ENCODE measurements around the gene CCDC57. TPM values are rescaled to one million over a fixed set of nuclear protein-coding genes. Genes with fewer than 3 reads are reported as not detected.

Gene CCDC57
- total RNA-seq, 1 donor from 2014 or later = 92.1 TPM

DNA sequence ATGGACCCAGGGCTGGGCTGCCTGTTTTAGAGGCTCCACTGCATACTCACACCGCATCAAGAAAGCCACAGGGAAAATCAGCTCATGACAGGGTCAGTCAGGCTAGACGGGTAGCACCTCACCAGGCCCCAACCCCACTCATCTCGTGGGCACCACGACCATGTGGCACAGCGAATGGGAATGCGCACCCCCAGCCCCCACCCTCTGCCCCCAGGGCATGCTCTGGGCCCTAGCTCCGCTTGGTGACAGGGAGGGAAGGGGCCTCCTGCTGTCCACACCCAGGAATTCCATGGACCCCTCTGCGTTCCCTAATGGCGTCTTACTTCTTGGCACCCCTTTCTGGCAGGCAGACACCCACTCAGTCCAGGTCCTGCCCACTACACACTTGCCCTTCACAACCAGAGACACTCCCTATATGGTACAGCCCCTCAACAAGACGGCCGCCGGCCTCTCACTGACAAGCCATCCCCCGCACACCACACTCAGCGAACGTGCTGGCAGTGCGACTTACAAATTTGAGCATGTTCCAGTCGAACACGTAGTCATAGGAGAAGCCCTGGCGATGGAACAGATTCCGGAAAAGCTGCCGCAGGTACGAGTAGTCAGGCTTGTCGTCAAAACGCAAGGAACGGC lies 38.3 kb upstream of the CCDC57 start:
- Mint-ChIP-seq H3K9me3 (no peaks in the 10 kb centered on the region), H3K4me1 (peaks cover 5% of the 10 kb centered on the region), H3K27ac (peak overlapping the region; percentile 39), H3K36me3 (peaks cover 42% of the 10 kb centered on the region), H3K4me3 (no peak overlapping the region), H3K27me3 (ENCODE audit: low read depth) (no peaks in the 10 kb centered on the region)
- TF ChIP-seq, protein P1, sequence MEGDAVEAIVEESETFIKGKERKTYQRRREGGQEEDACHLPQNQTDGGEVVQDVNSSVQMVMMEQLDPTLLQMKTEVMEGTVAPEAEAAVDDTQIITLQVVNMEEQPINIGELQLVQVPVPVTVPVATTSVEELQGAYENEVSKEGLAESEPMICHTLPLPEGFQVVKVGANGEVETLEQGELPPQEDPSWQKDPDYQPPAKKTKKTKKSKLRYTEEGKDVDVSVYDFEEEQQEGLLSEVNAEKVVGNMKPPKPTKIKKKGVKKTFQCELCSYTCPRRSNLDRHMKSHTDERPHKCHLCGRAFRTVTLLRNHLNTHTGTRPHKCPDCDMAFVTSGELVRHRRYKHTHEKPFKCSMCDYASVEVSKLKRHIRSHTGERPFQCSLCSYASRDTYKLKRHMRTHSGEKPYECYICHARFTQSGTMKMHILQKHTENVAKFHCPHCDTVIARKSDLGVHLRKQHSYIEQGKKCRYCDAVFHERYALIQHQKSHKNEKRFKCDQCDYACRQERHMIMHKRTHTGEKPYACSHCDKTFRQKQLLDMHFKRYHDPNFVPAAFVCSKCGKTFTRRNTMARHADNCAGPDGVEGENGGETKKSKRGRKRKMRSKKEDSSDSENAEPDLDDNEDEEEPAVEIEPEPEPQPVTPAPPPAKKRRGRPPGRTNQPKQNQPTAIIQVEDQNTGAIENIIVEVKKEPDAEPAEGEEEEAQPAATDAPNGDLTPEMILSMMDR (IDR thresholded peaks at IDR 0.05; ENCODE audit: unreplicated experiment) = no peak
- DNase-seq (ENCODE audit: low spot score in 2 of 2, unreplicated experiment in 2 of 2) = no peak

DNA sequence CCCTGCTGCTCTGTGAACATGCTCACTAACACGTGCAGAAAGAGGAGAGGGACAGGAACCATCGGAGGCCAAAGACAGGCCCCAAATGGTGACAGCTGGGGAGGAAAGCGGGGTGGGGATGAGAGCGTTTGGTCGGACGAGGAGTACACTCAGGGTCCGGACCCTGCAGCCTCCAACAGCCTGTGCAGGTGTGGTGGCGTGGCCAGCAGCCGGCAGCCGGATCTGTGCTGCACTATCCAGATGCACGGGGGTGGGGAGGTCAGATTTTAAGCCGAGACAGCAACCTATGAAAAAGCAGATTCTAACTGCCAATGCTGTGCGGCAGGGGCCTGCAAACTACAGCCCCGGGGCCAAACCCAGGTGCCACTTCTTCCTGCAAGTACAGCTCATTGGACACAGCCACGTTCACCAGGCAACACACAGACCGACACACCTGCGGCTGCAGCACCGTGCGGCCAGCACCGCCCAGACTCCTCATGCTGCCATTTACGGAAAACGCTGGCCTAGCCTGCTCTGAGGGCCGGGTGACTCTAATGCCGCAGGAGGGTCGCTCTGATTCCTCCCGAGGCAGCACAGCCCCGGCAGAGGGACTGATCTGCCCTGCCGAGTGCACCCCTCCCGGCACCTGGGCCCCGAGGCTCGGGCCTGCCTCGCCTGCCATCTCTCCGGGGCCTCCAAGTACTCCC lies 37.4 kb upstream of the CCDC57 start:
- Mint-ChIP-seq H3K4me3 (no peak overlapping the region), H3K27ac (no peak overlapping the region), H3K27me3 (ENCODE audit: low read depth) (no peaks in the 10 kb centered on the region), H3K36me3 (peaks cover 34% of the 10 kb centered on the region), H3K9me3 (no peaks in the 10 kb centered on the region), H3K4me1 (no peaks in the 10 kb centered on the region)
- TF ChIP-seq, protein P1 (IDR thresholded peaks at IDR 0.05; ENCODE audit: unreplicated experiment) = no peak
- no peak for DNase-seq (ENCODE audit: low spot score in 2 of 2, unreplicated experiment in 2 of 2)

DNA sequence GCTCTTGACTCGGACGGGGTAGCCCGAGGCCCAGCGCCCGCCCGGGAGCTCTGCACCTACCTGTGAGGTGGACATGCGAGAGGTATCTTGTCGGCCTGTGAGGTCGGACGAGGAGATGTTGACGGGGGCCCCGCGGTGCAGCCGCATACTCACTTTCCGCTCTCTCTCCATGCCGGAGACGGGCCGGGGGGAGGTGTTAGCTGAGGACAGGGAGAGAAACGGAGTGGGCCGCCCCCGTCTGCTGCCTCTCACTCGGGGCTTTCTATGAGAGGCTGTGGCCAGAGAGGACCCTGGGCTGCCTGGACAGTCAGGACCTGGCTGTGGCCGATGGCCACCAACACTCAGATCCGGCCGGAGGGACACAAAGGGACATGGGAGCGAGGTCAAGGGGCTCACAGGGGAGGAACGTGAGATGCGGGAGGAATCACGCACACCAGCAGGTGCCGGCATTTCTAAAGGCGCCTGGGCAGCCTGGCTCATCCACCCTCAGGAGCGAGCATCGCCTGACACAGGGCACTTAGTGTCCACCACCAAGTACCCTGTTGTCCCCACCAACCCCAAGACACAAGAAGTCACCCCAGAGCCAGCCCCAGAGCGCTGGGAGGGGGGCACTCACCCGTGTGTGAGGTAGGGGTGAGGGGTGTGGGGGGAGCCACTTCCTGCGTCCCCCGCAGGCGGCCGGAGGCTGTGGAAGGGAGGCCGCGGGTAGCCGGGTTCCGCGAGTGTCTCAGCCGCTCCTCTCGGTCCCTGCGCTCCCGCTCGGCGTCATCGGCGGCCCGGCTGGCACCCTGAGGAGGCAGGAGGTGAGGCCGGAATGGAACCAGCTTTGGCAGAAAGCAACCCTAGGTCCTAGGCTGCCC lies 36.4 kb upstream of the CCDC57 start:
- Mint-ChIP-seq H3K36me3 (peaks cover 44% of the 10 kb centered on the region), H3K4me1 (no peaks in the 10 kb centered on the region), H3K4me3 (no peak overlapping the region), H3K27me3 (ENCODE audit: low read depth) (no peaks in the 10 kb centered on the region), H3K27ac (no peak overlapping the region), H3K9me3 (no peaks in the 10 kb centered on the region)
- TF ChIP-seq, protein P1 (IDR thresholded peaks at IDR 0.05; ENCODE audit: unreplicated experiment) = no peak
- no peak for DNase-seq (ENCODE audit: low spot score in 2 of 2, unreplicated experiment in 2 of 2)

DNA sequence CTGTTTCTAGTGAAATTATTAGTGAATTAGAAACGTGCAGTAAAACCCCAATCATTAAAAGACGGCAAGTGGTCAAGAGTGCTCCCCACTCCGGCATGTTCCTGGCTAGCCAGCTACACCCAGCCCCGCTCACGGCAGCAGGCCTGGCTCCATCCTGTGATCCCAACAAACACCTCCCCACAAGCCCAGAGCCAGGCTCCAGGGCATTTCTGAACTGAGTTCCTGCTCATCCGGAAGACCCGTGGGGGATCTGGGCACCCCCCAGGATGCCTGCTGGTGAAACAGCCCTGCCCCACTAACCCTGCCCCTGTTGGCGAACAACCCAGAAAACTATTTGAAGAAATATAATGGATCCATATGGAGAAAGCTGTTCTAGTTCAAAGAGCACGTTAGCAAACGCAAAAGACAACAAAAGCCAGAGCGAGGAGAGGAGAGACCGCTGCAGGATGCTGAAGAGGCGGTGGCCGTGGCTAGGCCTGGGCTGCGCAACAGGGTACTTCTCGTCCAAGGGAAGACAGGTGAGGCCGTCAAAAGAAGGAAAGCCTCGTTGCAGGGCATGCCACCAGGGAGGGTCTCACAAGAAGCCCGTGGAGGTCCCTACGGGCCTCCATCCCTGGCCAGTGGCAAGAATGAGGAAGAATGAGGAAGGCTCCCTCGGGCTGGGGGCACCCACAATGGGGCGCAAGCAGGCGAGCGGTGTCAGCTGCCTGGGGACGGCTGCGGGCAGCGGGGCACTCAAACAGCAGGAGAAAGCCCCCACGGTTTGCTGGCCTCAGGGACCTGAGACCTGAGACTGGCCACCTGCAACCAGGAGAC lies 35.4 kb upstream of the CCDC57 start:
- no peaks in the 10 kb centered on the region for H3K4me1 Mint-ChIP-seq
- H3K36me3 Mint-ChIP-seq = peaks cover 43% of the 10 kb centered on the region
- TF ChIP-seq, protein P1 (IDR thresholded peaks at IDR 0.05; ENCODE audit: unreplicated experiment) = no peak
- H3K27ac Mint-ChIP-seq = no peak overlapping the region
- no peaks in the 10 kb centered on the region for H3K27me3 Mint-ChIP-seq (ENCODE audit: low read depth)
- DNase-seq (ENCODE audit: low spot score in 2 of 2, unreplicated experiment in 2 of 2) = no peak
- no peak overlapping the region for H3K4me3 Mint-ChIP-seq
- no peaks in the 10 kb centered on the region for H3K9me3 Mint-ChIP-seq

DNA sequence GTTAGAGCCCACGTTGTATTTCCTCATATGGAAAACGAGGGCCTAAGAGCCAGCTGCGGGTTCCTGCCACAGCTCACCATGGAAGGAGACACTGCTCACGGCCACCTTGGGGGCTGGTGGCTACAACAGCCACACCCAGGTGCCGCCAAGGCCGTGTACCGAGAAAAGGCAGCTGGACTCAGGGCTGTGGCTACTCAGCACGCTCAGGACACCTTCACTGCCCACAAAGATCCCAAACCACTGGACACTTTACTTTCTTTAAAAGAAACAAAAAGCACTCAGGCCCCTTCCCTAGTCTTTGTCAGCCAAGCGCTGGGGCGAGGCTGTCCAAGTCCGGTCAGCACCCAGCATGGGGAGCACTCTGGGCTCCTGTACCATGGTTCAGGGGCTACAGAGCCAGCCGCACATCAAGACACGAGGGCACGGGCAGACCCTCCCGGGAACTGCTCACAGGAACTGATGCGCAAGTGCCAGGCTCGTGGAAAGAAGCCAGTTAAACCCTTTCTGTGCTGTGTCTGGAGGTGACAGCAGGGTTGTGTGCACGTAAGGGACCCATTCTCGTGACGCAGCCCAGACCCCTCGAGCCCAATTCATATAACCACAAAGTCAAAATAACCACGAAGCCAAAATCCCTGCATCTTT lies 34.7 kb upstream of the CCDC57 start:
- no peak for DNase-seq (ENCODE audit: low spot score in 2 of 2, unreplicated experiment in 2 of 2)
- H3K27me3 Mint-ChIP-seq (ENCODE audit: low read depth) = no peaks in the 10 kb centered on the region
- H3K4me1 Mint-ChIP-seq = no peaks in the 10 kb centered on the region
- peaks cover 36% of the 10 kb centered on the region for H3K36me3 Mint-ChIP-seq
- no peak overlapping the region for H3K4me3 Mint-ChIP-seq
- no peak overlapping the region for H3K27ac Mint-ChIP-seq
- H3K9me3 Mint-ChIP-seq = no peaks in the 10 kb centered on the region
- TF ChIP-seq, protein P1 (IDR thresholded peaks at IDR 0.05; ENCODE audit: unreplicated experiment) = no peak
